GM11168 (cell line): ENCODE data around the gene HOXC4.

Experiments
- in situ Hi-C: fragments of 300-500 bp; cut with MboI; formaldehyde crosslinking; loops from one replicate; pipeline ENCODE4 v1.12.0; 2022; ENCODE audit warnings: low sequenced_read_pairs; ENCODE audit not compliant: unreplicated experiment

HOXC4 gene

DNA sequence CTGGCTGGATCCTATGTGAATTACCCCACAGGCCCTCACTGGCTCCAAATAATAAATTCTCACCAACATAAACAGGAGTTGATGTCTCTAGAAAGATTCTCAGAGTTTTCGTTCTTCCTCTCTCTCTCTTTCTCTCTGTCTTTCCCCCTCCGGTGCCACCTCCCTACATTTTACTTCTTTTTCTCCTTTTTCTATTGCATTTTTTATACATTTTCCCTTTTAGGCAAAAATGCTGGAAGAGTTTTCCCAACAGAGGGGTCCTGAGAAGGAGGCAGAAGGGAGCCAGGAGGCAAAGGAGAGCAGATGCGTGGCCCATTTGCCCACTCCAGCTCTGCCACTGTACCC is 26.2 kb upstream of the HOXC4 start:
- in situ Hi-C loops, result loop anchor here (5.0 kb wide), 1 partner anchor 165 kb away; no protein-coding TSS in a partner anchor

GRCh38 chr12:54028314-54029201 is 25.1 kb upstream of the HOXC4 start, which contains the start of gene HOXC6:
HOXC6 (plus strand) TSS chr12:54028440; CDS start chr12:54028522, 82 bp downstream.
- in situ Hi-C loops, result loop anchor here (5.0 kb wide), 1 partner anchor 164 kb away; no protein-coding TSS in a partner anchor

GRCh38 chr12:54029529-54030441 is 23.9 kb upstream of the HOXC4 start:
- in situ Hi-C loops, result loop anchor here (5.0 kb wide), 1 partner anchor 163 kb away; no protein-coding TSS in a partner anchor

DNA sequence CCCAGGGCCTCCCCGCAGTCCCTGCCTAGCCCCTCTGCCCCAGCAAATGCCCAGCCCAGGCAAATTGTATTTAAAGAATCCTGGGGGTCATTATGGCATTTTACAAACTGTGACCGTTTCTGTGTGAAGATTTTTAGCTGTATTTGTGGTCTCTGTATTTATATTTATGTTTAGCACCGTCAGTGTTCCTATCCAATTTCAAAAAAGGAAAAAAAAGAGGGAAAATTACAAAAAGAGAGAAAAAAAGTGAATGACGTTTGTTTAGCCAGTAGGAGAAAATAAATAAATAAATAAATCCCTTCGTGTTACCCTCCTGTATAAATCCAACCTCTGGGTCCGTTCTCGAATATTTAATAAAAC is 23.2 kb upstream of the HOXC4 start:
- in situ Hi-C loops, result no loop called here

- in situ Hi-C loops, result no loop called here
Observed at GRCh38 chr12:54030889-54031471, 22.7 kb upstream of the HOXC4 start.

- in situ Hi-C loops, result no loop called here
Observed at GRCh38 chr12:54031480-54031879, 22.2 kb upstream of the HOXC4 start.

DNA sequence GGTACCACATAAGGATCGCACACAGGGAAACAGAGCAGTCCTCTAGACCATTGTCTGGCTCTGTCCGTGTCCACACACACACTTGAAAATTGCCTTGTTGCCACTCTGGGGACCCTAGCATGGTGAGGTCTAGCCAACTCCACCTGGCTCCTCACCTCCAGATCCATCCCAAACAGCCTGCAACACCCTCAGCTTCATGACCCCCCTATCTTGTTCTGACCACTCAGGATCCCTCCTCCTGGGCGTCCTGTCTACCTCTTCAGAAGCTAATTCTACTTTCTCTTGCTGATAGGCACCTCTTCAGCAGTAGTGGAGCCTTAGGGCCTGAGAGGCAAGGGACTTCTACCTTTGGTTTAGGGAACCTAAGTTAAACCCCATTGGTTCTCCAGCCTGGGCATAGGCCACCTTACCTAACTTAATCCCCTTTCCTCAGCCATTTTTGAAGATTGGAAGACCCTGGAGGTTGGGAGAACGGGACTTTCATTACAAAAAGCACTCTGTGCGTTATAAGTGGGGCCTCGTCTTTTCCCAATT is 21.5 kb upstream of the HOXC4 start:
- in situ Hi-C loops, result no loop called here

DNA sequence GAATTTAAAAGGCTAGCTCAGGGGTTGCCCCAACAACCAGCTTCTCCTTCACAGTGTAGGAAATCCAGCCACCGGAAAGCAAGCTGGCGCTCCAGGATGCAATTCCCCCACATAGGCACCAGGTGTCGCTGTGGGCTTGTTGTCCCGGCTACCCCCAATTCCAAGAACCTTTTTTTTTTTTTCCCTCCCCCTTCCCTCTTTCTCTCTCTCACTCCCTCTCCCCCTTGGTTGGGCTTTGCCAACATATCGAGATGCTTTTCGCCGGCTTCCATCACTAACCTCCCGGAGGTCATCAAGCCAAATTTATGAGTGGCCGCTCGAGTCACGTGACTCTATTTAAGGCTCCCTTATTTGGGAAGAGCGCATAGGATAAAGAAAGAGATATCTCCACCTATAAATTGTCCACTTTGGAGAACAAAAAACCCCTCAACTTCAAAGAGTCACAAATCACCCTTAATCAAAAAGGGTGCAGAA is 21.0 kb upstream of the HOXC4 start, which contains the start of gene HOXC5:
HOXC5 (plus strand) TSS at position 424 of the 474 bp plus-strand sequence. CDS start 73 bp downstream, outside the sequence.
- in situ Hi-C loops, result no loop called here

GRCh38 chr12:54033106-54033979 is 20.3 kb upstream of the HOXC4 start:
- in situ Hi-C loops, result no loop called here

GRCh38 chr12:54033980-54034784 is 19.5 kb upstream of the HOXC4 start:
- in situ Hi-C loops, result no loop called here

GRCh38 chr12:54034785-54035310 is 18.8 kb upstream of the HOXC4 start:
- in situ Hi-C loops, result no loop called here

DNA sequence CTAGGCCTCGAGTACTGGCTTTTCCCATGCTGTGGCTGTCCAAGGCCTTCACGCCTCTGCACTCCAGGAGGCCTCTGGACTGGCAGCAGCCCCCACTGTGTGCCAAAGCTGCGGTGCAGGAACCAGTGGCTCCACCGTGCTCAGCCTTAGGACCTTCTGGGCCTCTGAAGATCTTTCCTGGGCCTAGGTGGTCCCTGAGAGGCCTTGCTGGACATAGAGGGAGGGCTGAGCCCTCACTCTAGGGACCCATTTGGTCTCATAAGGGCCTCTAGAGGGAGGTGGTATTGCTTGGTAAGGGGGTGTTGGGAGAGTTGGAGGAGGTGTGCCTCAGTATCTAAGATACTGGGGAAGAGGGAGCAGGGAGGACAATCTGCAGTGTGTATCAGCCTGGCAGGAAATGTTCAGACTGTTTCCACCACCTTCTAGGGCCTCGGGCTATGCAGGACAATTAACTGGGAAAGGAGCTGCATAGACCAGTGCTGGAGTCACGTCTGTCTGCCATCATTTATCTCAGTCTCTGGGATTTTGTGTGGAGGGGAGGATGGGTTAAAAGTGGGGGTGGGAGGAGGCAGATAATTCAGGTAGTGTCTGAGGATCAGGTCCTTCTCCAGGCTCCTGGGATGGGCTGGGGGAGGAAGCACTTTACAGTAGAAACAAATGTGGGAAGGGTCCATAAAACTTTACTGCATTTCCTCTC is 17.9 kb upstream of the HOXC4 start:
- in situ Hi-C loops, result no loop called here

GRCh38 chr12:54036620-54037359 is 16.8 kb upstream of the HOXC4 start:
- in situ Hi-C loops, result no loop called here

DNA sequence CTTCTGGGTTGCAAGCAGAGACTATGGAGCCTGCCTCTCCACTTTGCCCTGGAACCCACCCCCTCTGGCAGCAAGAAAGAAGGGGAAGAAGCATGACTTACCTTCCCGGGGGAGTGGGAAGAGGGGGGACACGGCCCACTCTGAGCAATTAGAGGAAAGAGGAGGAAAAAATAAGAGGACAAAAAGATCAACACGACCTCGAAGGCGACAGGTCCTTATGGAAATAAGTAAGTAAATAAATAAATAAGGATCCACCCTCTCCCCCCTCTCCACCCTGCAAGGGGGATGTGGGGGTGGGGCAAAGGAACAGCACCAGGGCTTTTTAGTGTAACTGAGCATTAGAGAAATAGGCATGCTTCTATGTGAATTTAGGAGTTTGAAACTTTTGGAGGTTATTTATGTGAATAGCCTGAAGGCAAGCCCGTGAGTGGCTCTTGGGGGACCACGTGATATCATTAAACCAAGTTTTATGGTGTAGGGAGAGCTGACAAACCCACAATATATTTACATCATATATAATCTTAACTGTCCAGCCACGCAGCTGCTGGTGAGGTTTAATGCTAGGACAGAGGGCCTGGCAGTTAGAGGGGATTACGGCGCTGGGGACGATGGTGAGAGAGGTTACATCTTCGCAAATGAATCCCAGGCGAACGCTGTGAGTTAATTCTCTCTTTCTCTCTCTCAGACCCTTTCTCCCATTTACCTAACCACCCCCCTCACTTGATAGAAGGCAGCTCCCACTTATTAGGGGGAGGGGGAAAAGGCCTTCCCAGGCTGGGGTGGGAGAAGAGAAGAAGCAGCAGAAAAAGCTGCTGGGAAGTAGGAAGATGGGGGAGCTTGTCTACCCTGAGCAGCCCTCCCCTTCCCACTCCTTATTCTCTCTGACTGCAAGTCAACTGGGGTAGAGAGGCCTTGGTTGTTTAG is 16.0 kb upstream of the HOXC4 start:
- in situ Hi-C loops, result no loop called here

DNA sequence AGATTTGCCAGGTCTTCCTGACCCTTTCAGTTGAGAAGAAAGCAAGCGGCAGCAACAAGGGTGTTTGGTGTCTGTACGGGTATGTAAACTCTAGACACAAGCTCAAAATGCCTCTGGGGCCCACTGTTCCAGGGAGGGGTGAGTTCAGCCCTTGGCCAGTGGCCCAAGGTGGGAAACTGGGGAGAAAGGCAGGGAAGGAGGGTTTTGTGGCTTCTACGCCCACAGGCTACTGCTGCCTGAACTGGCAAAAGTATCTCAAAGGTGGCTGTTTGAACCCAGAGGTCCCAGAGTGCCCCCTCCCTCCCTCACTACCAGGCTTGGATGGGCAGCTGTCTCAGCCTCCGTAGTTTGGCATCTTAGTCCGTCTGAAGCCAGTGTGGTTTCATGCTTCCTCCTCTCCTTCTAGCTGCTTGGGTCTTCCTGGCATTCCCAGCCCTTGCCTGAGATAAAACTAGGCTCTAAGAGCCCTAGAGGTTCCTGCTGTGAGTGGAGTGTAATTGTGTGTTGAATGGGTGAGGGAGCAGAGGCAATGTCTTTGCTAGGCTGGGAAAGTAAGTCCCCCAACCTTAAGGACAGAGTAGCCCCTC is 15.3 kb upstream of the HOXC4 start:
- in situ Hi-C loops, result no loop called here
